ENCODE measurements around the gene MCC.
"Not testable (repeated sequence)": the region's sequence is repeated elsewhere in the genome, so short reads cannot be mapped to it uniquely, and the experiment has no call there.

Gene MCC

DNA sequence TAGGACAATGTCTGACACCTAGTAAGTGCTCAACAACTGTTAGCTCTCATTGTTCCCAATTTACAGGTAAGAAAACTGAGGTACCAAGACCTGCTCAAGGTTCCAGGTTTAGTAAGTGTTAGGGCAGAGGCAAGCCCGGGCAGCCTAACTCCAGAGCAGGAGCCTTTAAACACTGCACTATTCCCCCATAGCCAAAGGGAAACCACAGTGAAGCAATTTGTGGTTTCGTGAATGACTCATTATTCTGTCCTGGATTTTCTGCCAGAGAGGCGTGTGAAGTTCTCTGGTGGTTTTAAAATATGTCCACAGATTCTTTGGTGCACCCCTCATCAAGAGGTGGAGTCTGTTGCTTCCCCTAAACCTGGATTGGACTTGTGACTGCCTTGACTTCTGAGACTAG is 1.0 kb upstream of the MCC start:
- DNase-seq, result peak; percentile 22

DNA sequence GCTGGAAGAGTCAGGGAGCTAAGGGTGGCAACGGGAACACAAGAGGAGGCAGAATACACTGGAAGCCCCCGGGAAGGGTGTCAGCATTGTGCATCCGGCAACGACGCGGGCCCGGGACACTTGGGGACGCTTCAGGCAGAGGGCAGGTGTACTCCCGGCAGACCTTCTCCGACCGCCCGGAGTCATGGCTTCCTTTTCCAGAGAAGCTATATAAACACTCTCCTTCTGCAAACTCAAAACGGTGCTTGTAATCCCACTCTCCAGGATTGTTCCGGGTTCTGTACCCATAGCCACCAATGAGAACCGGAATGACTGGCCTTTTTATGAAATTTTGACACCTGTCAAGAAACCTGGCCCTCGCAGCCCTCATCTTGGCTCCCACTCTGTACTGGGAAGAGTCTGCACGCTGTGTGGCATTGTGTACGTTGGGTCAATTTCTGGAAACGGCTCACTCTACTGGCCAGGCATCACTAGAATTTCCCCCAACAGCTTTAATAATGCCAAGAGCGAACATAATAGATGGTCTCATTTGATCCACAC is 462 bp upstream of the MCC start:
- DNase-seq, result no peak

DNA sequence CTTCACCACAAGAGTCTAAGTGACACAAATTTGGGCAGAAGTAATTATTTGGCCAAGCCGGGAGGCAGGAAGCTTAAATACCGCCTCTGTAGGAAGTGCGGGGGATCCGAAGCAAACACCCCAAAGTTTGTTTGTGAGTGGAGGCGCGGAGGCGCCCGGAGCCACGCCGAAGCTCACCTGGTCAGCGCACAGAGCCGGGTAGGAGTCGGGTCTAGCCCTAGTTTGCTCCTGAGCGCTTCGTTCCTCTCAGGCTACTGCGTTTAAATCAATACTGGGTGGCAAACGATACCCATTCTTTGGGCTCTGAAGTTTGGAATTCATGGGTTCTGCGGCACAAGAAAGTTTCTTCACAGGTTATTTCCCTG is 855 bp downstream of the MCC start:
- no peak for DNase-seq

DNA sequence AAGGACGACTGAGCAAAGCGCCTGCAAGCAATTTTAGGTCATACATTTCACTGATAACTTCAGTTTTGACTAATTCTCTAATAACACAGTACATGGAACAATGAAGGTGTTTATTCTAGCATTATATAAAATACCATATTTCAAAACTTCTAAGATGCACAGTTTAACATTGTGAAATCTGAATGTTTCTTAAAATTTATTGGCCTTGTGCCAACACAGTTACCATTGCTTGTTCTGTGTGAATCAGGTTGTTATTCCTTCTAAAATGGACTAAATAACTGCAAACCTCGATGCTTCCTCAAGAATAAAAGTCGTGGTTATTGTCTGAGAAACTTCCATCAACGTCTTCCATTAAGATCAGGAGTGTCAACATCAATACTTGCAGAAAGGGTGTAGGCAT is 8.0 kb downstream of the MCC start:
- DNase-seq, result no peak

DNA sequence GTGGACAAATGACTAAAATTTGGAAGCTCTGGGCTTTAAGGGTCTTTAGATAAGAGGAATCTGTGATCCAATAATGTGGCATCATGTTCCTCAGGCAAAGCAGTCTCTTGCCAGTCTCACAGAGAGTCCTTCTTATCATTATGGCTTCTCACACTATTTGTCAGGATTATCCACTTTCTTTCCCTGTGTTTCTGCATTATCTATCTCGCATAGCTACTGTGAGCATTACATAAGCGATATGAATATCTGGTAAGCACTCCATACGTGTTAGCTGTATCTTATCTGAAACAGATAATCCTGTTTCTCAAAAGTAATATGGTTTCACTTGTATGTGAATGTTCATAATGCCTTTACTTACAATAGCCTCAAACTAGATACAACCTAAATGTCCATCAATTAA is 9.6 kb downstream of the MCC start:
- DNase-seq, result no peak

DNA sequence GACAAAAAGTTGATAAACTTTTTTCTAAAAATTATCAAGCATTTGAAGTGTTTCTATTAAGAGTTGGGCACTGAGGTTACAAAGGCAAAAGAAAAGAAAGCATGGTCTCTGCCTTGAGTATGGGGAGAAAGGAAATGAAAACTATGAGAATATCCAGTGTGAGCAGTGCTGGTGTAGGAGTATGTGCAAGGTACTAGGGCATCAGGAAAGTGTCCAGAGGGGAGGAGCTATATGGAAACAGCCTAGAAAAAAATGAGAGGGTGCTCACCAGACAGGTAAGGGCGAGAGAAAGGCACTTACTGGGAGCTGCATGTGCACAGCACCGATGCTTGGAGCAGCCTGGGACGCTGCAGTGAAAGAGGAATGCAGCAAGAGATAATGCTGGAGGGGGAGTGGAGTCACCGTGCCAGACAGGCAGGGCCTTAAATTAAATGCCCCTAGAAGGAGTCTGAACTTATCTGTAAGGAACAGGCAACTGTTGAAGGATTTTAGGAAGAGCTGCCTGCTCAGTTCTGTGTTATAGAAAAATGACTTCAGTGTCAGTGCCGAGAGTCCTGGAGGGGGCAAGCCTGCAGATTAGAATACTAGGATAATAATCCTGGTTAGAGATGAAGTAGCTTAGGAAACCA is 14.0 kb downstream of the MCC start:
- no peak for DNase-seq

DNA sequence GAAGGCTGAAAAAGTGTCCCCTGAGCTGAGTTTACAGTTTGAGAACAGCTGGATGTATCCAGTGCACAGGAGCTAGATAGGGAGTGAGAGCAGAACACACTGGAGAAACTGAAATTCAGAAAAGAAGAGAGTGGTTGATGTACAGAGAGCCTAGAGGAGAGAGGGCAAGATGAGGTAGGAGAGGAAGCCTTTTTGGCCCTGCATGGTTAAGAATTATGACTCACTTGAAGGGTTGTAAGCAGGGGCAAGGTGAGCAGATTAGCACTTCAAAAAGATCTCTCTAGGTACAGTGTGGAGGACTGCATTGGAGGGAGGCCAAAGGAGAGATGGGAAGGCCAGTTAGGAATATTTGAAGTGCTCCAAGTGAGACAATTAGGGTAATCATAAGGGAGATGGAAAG is 25.2 kb downstream of the MCC start:
- DNase-seq, result no peak

DNA sequence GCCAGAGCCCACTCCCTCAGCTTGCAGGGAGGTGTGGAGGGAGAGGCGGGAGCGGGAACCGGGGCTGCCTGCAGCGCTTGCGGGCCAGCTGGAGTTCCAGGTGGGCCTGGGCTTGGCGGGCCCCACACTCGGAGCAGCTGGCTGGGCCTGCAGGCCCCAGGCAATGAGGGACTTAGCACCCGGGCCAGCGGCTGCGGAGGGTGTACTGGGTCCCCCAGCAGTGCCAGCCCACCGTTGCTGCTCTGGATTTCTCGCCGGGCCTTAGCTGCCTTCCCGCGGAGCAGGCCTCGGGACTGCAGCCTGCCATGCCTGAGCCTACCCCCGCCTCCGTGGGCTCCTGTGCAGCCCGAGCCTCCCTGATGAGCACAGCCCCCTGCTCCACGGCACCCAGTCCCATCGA is 31.1 kb downstream of the MCC start:
- DNase-seq, result not testable (repeated sequence)

DNA sequence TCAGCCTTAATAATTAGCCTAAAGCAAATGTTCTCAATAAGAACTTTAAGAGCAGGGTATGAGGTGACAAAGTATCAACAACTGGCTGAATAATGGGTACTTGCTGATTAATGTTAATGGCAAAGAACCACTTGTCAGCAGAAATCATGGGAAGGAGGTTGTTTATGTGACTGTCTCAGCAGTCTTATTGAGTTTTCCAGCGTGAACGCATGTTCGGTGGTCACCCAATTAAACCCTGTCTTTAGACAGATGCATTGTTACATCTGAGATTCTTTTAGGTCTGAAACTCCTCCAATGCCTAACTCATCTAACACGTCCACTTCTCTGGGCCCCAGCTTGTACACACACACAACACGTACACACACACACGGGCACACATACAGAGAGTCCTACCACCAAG is 35.3 kb downstream of the MCC start:
- DNase-seq, result no peak

DNA sequence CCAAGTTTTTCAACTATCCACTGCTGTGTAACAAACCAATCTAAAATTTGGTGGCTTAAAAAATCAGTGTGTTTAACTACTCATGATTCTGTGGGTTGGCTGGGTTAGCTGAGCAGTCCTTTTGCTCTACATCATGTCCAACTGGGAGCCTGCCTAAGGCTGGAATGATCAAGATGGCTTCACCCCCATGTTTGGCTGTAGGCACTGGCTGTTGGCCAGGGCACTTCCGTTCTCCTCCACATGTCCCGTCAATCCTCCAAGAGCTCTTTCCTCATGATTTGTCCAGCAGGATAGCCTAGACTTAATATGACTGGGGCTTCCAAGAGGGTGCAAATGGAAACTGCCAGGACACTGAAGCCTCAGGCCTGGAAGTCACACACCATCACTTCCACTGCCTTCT is 36.5 kb downstream of the MCC start:
- no peak for DNase-seq

DNA sequence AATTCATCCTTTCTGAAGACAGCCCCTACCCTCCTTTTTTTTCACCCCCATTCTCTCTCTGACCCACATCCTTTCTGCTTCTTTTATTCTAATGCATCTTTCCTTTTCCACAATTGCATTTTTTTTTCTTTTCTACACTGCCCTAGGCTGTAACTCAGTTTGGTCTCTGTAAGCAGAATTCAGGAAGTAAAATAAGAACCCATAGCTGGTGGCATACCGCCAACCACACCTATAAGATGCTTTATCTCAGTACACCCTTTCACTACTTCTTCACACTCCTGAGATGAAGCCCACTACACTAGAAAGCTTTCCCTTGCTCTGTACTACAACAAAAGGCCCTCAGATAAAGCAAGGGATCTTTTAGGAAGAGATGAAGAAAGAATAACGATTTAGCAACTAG is 37.3 kb downstream of the MCC start:
- no peak for DNase-seq

DNA sequence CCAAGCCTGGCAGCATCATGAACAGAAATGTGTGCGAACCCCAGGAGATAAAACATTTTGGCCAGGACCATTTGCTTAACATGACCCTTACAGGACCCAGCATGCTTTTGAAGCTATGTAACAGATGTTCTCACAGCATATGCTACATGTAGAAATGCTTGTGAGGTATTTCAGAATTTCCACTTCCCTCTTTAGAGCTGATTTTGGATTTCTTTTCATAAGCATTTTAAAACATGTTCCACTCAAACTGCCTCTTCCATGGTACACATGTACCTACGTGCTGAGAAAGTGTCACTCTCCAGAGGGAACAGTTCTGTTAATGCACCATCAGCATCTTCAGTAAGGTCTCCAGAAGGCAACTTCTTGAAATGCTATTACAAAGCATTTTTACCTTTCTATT is 37.8 kb downstream of the MCC start:
- DNase-seq, result no peak

DNA sequence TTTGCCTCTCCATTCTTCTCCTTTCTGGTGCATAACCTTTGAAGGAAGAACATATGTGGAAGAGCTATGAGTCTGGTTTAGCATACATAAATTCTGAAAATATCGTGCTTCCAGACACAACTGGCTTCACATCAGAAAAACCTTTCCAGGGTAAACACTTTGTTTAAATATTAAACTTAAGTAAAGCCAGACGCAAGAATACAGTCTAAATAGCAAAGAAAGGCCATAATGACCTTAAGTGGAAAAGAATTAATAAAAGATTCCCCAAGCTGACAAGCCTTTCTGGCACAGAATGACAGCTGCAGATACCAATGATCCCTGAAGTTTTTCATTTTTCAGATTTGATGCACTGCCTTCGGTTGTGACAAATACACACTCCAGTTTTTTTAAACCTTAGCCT is 40.0 kb downstream of the MCC start:
- DNase-seq, result no peak

DNA sequence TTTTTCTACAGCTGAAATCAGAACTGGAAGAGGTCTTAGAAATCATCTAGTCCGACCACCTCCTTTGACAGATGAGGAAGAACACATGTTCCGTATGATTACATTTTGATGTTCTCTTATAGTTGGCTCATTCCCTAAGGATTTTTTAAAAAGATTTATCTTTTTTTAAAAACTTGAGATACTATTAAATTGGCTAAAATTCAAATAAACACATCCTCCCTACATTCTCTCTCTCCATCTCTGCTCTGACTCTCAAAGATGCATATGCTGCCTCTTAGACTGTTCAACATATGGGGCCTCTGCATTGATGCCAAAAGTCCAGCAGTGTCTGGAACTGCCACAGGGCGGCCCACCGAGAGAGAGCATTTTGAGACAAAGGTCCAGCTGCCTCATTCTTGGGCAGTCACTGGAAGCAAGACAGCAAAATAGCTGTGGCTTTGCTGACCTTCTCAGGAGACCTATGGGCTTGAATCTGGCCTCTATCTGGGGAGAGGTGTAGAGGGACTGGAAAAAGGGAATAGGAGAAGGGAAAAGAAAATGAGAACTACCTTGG is 40.7 kb downstream of the MCC start:
- DNase-seq, result no peak

DNA sequence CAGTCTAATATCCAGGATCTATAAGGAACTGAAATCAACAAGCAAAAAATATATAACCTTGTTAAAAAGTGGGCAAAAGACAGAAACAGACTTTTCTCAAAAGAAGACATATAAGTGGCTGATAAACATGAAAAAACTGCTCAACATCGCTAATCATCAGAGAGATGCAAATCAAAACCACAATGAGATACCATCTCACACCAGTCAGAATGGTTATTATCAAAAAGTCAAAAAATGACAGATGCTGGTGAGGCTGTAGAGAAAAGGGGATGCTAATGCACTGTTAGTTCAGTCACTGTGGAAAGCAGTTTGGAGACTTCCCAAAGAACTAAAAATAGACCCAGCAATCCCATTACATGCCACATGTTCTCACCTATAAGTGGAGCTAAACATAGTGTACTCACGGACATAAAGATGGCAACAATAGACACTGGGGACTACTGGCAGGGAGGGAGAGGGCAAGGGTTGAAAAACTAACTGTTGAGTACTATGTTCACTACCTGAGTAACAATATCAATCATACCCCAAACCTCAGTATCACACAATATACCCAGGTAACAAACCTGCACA is 41.8 kb downstream of the MCC start:
- DNase-seq, result no peak

DNA sequence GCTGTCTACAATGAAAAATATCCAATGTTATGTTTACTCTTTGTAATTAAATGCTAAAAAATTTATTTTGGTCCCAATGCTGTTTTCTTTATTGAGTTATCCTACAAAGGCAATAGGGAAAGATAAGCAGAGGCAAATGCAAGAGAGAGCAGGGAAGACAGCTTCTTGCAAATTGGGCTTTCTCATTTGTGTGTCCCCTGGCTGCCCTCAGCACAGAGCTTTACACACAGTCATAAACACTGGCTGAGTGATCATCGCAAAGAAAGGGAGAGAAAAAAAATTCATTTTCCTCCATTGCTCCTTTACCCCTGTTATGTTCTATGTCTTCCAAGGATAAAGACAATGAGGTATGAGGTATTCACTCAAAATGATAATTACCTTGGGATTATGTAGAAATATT is 51.1 kb downstream of the MCC start:
- no peak for DNase-seq

DNA sequence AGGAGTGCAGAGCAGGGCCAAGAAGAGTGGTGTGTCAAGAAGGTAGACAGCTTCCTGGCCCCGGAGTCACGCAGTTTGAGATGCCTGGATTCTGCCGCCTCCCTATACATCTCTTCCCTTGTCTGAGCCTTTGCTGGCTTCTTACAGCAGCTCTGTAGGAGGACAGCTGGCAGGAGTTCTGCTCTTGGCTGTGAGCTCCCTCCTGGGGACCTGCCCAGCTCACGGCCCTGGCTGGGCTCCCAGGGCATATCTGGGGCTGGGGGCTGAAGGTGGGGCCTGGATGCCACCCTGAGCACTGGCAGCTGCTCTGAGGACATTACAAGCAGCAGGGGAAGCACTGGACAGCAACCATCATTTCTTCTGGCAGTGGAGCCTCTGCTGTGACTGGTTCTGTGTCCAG is 52.7 kb downstream of the MCC start:
- DNase-seq, result no peak

DNA sequence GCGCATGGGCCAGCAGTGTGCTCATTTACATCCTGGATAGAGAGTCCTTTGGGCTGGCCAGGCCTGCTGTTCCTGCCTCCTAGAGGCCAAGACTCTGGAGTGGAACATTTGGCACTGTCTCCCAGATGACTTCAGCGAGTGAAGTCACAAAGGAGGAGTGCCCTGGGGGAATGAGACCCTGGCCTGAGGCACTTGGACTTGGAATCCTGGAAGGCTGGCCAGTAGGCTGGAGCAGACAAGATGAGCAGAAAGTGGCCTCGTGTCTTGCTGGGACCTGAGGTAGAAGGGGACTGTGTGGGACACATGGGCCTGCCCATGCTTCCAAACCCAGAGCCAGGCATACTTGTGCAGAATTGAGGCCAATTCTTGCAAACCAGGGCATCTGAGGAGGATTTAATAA is 53.4 kb downstream of the MCC start, which contains the start of gene TSSK1B:
TSS of gene TSSK1B (minus strand) at position 101 of the 400 bp plus-strand sequence. CDS start 150 bp downstream, outside the sequence.
- no peak for DNase-seq

DNA sequence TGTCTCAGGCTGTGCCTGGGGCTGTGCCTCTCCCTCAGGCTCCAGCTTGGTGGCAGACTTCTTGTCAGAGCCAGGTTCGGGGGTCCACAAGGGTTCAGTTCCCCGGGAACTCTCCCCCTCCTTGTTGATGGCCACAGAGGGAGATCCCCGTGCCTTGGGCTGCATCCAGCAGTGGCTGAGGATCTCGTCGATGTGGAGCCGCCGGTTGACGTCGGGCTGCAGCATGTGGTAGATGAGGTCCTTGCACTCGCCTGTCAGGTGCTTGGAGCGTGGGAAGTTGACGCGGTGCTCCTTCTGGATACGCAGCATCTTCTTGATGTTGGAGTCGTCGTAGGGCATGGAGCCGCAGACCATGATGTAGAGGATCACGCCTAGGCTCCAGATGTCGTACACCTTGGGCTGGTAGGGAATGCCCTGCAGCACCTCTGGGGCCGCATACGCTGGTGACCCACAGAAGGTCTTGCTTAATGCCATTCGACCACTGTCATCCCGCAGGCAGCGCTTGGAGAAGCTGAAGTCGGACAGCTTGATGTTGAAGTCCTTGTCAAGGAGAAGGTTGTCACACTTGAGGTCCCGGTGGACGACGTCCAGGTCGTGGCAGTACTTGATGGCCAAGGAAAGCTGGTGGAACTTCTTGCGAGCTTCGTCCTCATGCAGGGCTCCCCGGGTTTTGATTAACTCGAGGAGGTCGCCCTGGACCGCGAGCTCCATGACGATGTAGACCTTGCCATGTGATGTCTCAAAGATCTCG is 54.2 kb downstream of the MCC start:
- no peak for DNase-seq

DNA sequence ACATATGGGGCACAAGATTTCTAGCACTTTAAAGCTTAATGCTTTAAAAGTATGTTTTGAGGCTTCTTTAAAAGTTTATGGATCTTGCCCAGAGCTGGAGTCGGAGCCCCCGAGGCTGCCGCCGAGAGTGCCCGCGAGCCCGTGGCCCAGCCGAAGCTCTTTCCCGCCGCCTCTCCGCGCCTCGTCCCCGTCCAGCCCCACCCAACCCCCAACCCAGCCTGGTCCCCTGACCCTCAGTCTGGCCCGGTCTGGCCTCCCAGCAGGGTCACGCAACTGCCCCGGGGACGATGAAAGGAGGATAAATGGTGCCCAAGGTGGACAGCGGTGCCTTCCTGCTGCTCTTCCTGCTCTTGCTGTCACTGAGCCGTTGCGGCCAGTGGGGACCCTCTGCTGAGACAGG is 55.2 kb downstream of the MCC start:
- DNase-seq, result no peak

DNA sequence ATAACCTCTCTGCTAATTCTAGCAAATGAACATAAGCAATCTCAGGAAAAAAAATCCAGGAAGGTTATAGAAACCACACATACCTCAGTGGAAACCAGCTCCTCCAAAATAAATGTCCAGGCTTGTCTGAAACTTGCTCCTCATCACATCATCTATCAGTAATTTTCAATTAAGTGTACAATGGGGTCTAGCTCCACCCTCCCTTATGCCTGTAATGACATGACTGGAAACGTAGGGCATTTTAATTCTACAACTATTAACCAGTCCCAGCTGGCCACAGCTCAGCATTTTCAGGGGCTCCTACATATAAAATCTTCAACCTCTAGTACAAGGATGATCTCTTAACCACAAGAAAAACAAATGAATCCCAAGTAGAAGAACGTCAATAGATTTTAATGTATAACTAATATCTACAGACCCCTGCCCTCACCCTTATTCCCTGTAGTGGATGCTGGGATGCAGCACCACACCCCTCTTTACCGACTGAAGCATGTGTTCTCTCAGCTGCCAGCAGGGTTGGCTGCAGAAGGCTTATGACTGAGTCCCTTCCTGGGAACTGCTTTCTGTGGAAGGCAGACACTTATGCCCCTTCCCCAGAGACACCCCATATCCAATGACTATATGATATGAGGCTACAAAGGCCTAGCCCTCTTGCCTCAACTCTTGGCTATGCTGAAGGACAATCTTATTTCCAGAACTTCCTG is 60.2 kb downstream of the MCC start:
- DNase-seq, result no peak

DNA sequence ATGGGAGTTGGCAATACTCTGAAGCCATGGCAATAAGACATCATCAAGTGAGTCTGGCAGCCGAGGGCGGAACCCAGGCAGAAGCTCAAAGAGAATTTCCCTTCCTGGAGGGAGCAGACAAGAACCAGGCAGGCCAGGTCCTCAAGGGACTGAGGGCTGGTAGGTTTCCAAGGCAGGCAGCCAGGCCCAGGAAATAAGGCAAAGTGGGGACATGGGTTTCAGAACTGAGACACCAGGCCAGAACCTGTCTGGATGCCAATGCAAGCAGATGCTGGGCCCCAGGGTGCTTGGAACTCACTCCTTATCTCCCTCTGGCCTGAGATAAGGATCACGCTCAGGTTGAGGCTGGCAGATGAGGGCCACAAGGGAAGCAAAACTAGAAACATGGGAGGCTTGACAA is 62.3 kb downstream of the MCC start:
- no peak for DNase-seq

DNA sequence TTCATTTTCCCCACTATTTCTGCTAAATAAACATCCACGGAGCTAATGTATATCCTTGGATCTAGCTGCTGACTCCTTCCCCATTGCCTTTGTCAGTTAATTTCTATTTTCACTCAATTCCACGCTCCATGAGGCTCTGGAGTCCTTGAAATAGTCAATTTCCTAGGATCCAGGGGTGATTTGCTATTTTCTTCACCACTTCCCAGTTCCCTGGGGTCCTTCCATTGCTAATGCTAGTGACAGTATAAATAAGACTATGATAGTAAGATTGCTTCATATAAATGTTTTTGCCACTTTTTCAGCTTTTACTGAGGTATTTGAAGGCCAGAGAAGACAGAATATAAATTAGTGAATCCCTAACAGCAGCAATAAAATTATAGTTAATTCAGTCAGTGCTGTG is 66.6 kb downstream of the MCC start:
- no peak for DNase-seq

Data from CD4-positive, alpha-beta T cell treated with Interleukin-17A for 1 hour (primary cell).